Hepatocyte (in vitro differentiated cells): ENCODE data around the gene BOD1. TPM values are rescaled to one million over a fixed set of nuclear protein-coding genes. Genes with fewer than 3 reads are reported as not detected.

Experiments
- DNase-seq: peaks from one replicate; pipeline ENCODE4 v3.0.0-alpha.2; 2016; ENCODE audit warnings: low spot score
- H2AFZ ChIP-seq: fragments of 200-600 bp; sonication (generic); 2 replicates; pipeline ENCODE4 v1.6.0; 2016; ENCODE audit warnings: antibody characterized with exemption, mild to moderate bottlenecking
- H3K27ac ChIP-seq: fragments of 200-600 bp; sonication (generic); 2 replicates; pipeline ENCODE4 v1.5.1; 2016; ENCODE audit warnings: mild to moderate bottlenecking
- H3K27me3 ChIP-seq: fragments of 200-600 bp; sonication (generic); 2 replicates; pipeline ENCODE4 v1.6.1; 2016
- H3K36me3 ChIP-seq: fragments of 200-600 bp; sonication (generic); replicated peaks from 2 replicates; pipeline ENCODE4 v1.5.1; 2016; ENCODE audit warnings: low read depth; ENCODE audit not compliant: insufficient read depth
- H3K4me1 ChIP-seq: fragments of 200-600 bp; sonication (generic); 2 replicates; pipeline ENCODE4 v1.5.1; 2016; ENCODE audit warnings: mild to moderate bottlenecking, moderate library complexity; ENCODE audit not compliant: insufficient read depth
- H3K4me2 ChIP-seq: fragments of 200-600 bp; sonication (generic); 2 replicates; pipeline ENCODE4 v1.6.0; 2016
- H3K4me3 ChIP-seq: fragments of 200-600 bp; sonication (generic); 2 replicates; pipeline ENCODE4 v1.5.1; 2016; ENCODE audit warnings: mild to moderate bottlenecking
- H3K79me2 ChIP-seq: fragments of 200-600 bp; sonication (generic); 2 replicates; pipeline ENCODE4 v1.6.0; 2017; ENCODE audit warnings: mild to moderate bottlenecking
- H3K9me2 ChIP-seq: fragments of 200-600 bp; sonication (generic); replicated peaks from 2 replicates; pipeline ENCODE4 v1.6.0; 2017; ENCODE audit warnings: mild to moderate bottlenecking; ENCODE audit not compliant: insufficient read depth
- H3K9me3 ChIP-seq: fragments of 200-600 bp; sonication (generic); 2 replicates; pipeline ENCODE4 v1.5.1; 2016; ENCODE audit warnings: low read depth, mild to moderate bottlenecking
- H4K20me1 ChIP-seq: fragments of 200-600 bp; sonication (generic); 2 replicates; pipeline ENCODE4 v1.6.0; 2016; ENCODE audit warnings: mild to moderate bottlenecking; ENCODE audit not compliant: insufficient read depth, poor library complexity, severe bottlenecking
- CTCF ChIP-seq: fragments of 200-600 bp; sonication (generic); IDR thresholded peaks from 2 replicates; pipeline ENCODE4 v1.5.1; 2016; ENCODE audit warnings: antibody characterized with exemption, mild to moderate bottlenecking; ENCODE audit not compliant: poor library complexity
- EZH2 ChIP-seq: fragments of 200-600 bp; sonication (generic); IDR thresholded peaks from 2 replicates; pipeline ENCODE4 v1.6.1; 2016; ENCODE audit warnings: antibody characterized with exemption, mild to moderate bottlenecking, borderline replicate concordance
- EZH2phosphoT487 ChIP-seq: fragments of 200-600 bp; sonication (generic); IDR thresholded peaks from one replicate; pipeline ENCODE4 v1.6.1; 2018; ENCODE audit warnings: antibody characterized with exemption, mild to moderate bottlenecking, low read depth, moderate library complexity; ENCODE audit not compliant: unreplicated experiment, severe bottlenecking
- WGBS: methylation state at CpG from one replicate; pipeline ENCODE4 v1.1.6; 2016; ENCODE audit warnings: low lambda C conversion rate; ENCODE audit errors: missing lambda C conversion rate; 5-methylcytosine and 5-hydroxymethylcytosine counted together
- polyA plus RNA-seq: library from polyadenylated mRNA; unstranded; fragments of >200 nt; fragmentation: Nextera tagmentation; extraction: Ambion mirVana; gene quantifications from 2 replicates; pipeline ENCODE4 v1.2.1, GENCODE V29; 2016
- total RNA-seq: library from RNA; depleted of rRNA; stranded (reverse); fragments of >200 nt; gene quantifications from 2 replicates; pipeline ENCODE4 v1.2.3, GENCODE V29; 2014

BOD1 gene
- total and polyA plus RNA-seq, 2 experiments from 2014 or later, result 68.9 to 76.3 TPM

GRCh38 chr5:173638126-173639040 lies 21.9 kb upstream of the BOD1 start:
- H3K4me1 ChIP-seq, result no peaks in the 10 kb centered on the region
- H3K79me2 ChIP-seq, result no peaks in the 10 kb centered on the region
- no peaks in the 10 kb centered on the region for H4K20me1 ChIP-seq
- no peak overlapping the region for H2AFZ ChIP-seq
- H3K9me2 ChIP-seq, result no peaks in the 10 kb centered on the region
- no peak overlapping the region for H3K4me2 ChIP-seq
- H3K27ac ChIP-seq, result no peak overlapping the region
- no peak for DNase-seq
- TF ChIP-seq EZH2 (no peak), CTCF (no peak), EZH2phosphoT487 (no peak)
- 75% methylated on average over 10 of the region's 10 CpGs for WGBS
- no peaks in the 10 kb centered on the region for H3K9me3 ChIP-seq
- H3K27me3 ChIP-seq, result no peaks in the 10 kb centered on the region
- no peaks in the 10 kb centered on the region for H3K36me3 ChIP-seq
- no peak overlapping the region for H3K4me3 ChIP-seq

DNA sequence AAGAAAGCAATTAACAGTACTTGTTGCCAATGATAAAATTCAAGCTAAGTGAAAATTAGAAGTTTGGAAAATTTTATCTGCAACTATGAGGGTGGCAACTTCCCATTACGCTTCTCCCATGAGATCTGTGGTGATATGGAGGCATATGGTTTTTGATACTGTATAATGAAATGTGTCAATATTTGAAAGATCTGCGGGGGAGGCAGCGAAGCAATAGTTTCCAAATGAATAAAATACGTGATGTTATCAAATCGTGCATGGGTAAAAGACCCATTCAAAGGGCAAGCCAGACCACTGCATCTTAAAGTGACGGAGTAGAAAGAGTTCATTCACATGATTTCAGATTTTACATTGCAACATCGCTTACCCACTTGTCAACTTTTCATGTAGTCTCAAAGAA lies 20.9 kb upstream of the BOD1 start:
- Histone ChIP-seq H3K4me3 (no peak overlapping the region), H3K4me1 (no peaks in the 10 kb centered on the region), H4K20me1 (no peaks in the 10 kb centered on the region), H3K27me3 (no peaks in the 10 kb centered on the region), H3K79me2 (no peaks in the 10 kb centered on the region), H3K9me3 (no peaks in the 10 kb centered on the region), H3K36me3 (no peaks in the 10 kb centered on the region), H2AFZ (no peak overlapping the region), H3K9me2 (no peaks in the 10 kb centered on the region), H3K4me2 (no peak overlapping the region), H3K27ac (no peak overlapping the region)
- DNase-seq, result no peak
- TF ChIP-seq CTCF (no peak), EZH2phosphoT487 (no peak), EZH2 (no peak)
- 88% methylated on average over 7 of the region's 7 CpGs for WGBS

- TF ChIP-seq CTCF (no peak), EZH2 (no peak), EZH2phosphoT487 (no peak)
- Histone ChIP-seq H3K79me2 (no peaks in the 10 kb centered on the region), H4K20me1 (no peaks in the 10 kb centered on the region), H3K9me2 (no peaks in the 10 kb centered on the region), H3K4me3 (no peak overlapping the region), H3K4me2 (no peak overlapping the region), H3K27me3 (no peaks in the 10 kb centered on the region), H3K9me3 (no peaks in the 10 kb centered on the region), H3K36me3 (no peaks in the 10 kb centered on the region), H3K4me1 (no peaks in the 10 kb centered on the region), H2AFZ (no peak overlapping the region), H3K27ac (no peak overlapping the region)
- no peak for DNase-seq
- 96% methylated on average over 4 of the region's 4 CpGs for WGBS
Observed at GRCh38 chr5:173634465-173634983, 18.1 kb upstream of the BOD1 start.
